CD4-positive, alpha-beta T cell treated with Interleukin-4 for 1 hour (primary cell): ENCODE measurements around the gene OR13H1.
"Not testable (repeated sequence)": the region's sequence is repeated elsewhere in the genome, so short reads cannot be mapped to it uniquely, and the experiment has no call there.

Experiments used
- DNase-seq, 2 donors: peaks; one replicate each; pipeline ENCODE4 v3.0.0-alpha.2; 2020 to 2022

OR13H1 gene

GRCh38 chrX:131543774-131544173 lies at the start of gene OR13H1:
Gene OR13H1, plus strand, starts transcription at chrX:131544074. Its CDS starts 0 bp downstream, at chrX:131544074.
- no peak for DNase-seq

GRCh38 chrX:131501556-131501955 lies 42.3 kb upstream of the OR13H1 start:
- DNase-seq, result not testable (repeated sequence)

GRCh38 chrX:131513159-131513914 lies 30.5 kb upstream of the OR13H1 start:
- DNase-seq, result no peak

GRCh38 chrX:131521824-131522223 lies 22.1 kb upstream of the OR13H1 start:
- DNase-seq, result no peak

- DNase-seq, result no peak
Observed at GRCh38 chrX:131544218-131544617, 344 bp downstream of the OR13H1 start.

GRCh38 chrX:131549011-131549410 lies 5.1 kb downstream of the OR13H1 start:
- DNase-seq, result no peak

- not testable (repeated sequence) for DNase-seq
Observed at GRCh38 chrX:131552453-131552852, 8.6 kb downstream of the OR13H1 start.

- no peak for DNase-seq
Observed at GRCh38 chrX:131558562-131558961, 14.7 kb downstream of the OR13H1 start.

- DNase-seq, result no peak
Observed at GRCh38 chrX:131564553-131565229, 20.8 kb downstream of the OR13H1 start.

- no peak for DNase-seq
Observed at GRCh38 chrX:131565909-131566308, 22.0 kb downstream of the OR13H1 start.

- no peak for DNase-seq
Observed at GRCh38 chrX:131571348-131571747, 27.5 kb downstream of the OR13H1 start.

- DNase-seq, result no peak
Observed at GRCh38 chrX:131572372-131573014, 28.6 kb downstream of the OR13H1 start.

GRCh38 chrX:131577413-131577812 lies 33.5 kb downstream of the OR13H1 start:
- DNase-seq, result no peak

GRCh38 chrX:131577999-131578734 lies 34.3 kb downstream of the OR13H1 start:
- no peak for DNase-seq

GRCh38 chrX:131578735-131579367 lies 35.0 kb downstream of the OR13H1 start:
- not testable (repeated sequence) for DNase-seq

GRCh38 chrX:131588995-131589394 lies 45.1 kb downstream of the OR13H1 start:
- no peak for DNase-seq
